HepG2 (cell line): ENCODE measurements around the gene SNX3. TPM values are rescaled to one million over a fixed set of nuclear protein-coding genes. Genes with fewer than 3 reads are reported as not detected.
A peak's percentile ranks its signal among the peaks of the same experiment; 100 is the strongest.

Source experiments
- ATAD3A ChIP-seq: sonication (generic); formaldehyde crosslinking; IDR thresholded peaks from 2 replicates; pipeline ENCODE4 v1.4.0; 2020; ENCODE audit warnings: missing genetic modification reagents
- ATF7-NPFF ChIP-seq: sonication (generic); formaldehyde crosslinking; IDR thresholded peaks from 2 replicates; pipeline ENCODE4 v1.8.1; 2023; ENCODE audit warnings: mild to moderate bottlenecking, low read depth, missing genetic modification reagents, moderate library complexity
- DPF2 ChIP-seq: sonication (generic); formaldehyde crosslinking; IDR thresholded peaks from 2 replicates; pipeline ENCODE4 v1.4.0; 2020; ENCODE audit warnings: mild to moderate bottlenecking, low read depth, missing genetic modification reagents, borderline replicate concordance
- GATAD1 ChIP-seq: IDR thresholded peaks from 2 replicates; pipeline ENCODE4 v1.6.1; 2016; ENCODE audit warnings: missing genetic modification reagents, missing compliant biosample characterization
- JUNB ChIP-seq: sonication (generic); formaldehyde crosslinking; IDR thresholded peaks from 2 replicates; pipeline ENCODE4 v1.8.0; 2022; ENCODE audit warnings: missing genetic modification reagents, mild to moderate bottlenecking, borderline replicate concordance
- KLF11 ChIP-seq: IDR thresholded peaks from 2 replicates; pipeline ENCODE4 v1.6.1; 2016; ENCODE audit warnings: missing compliant biosample characterization
- MED13 ChIP-seq: sonication (generic); formaldehyde crosslinking; IDR thresholded peaks from 2 replicates; pipeline ENCODE4 v1.5.0; 2020; ENCODE audit warnings: missing genetic modification reagents
- NFATC3 ChIP-seq: sonication (generic); formaldehyde crosslinking; IDR thresholded peaks from 2 replicates; pipeline ENCODE4 v1.5.1; 2020; ENCODE audit warnings: mild to moderate bottlenecking, missing genetic modification reagents
- NFRKB ChIP-seq: fragments of 450-650 bp; IDR thresholded peaks from 2 replicates; pipeline ENCODE4 v1.6.1; 2017
- ONECUT2 ChIP-seq: sonication (generic); formaldehyde crosslinking; IDR thresholded peaks from 2 replicates; pipeline ENCODE4 v1.4.0; 2020; ENCODE audit warnings: missing genetic modification reagents
- PAX8 ChIP-seq: sonication (generic); formaldehyde crosslinking; IDR thresholded peaks from 2 replicates; pipeline ENCODE4 v1.8.0; 2022; ENCODE audit warnings: mild to moderate bottlenecking, missing genetic modification reagents, borderline replicate concordance
- TBP ChIP-seq: sonication (generic); formaldehyde crosslinking; IDR thresholded peaks from 2 replicates; pipeline ENCODE4 v1.5.0; 2020; ENCODE audit warnings: missing genetic modification reagents
- ZFAT ChIP-seq: sonication (generic); formaldehyde crosslinking; conservative IDR thresholded peaks from 2 replicates; pipeline ENCODE4 v1.8.1; 2023; ENCODE audit warnings: missing genetic modification reagents, inconsistent platforms
- ZMYM4 ChIP-seq: sonication (generic); formaldehyde crosslinking; IDR thresholded peaks from 2 replicates; pipeline ENCODE4 v1.8.1; 2023; ENCODE audit warnings: mild to moderate bottlenecking, missing genetic modification reagents
- ZNF160 ChIP-seq: sonication (generic); formaldehyde crosslinking; IDR thresholded peaks from 2 replicates; pipeline ENCODE4 v1.8.0; 2022; ENCODE audit warnings: mild to moderate bottlenecking, inconsistent platforms, missing genetic modification reagents
- ZNF503 ChIP-seq: sonication (generic); formaldehyde crosslinking; IDR thresholded peaks from 2 replicates; pipeline ENCODE4 v1.4.0; 2020; ENCODE audit warnings: missing genetic modification reagents
- ZNF672 ChIP-seq: sonication (generic); formaldehyde crosslinking; IDR thresholded peaks from 2 replicates; pipeline ENCODE4 v1.8.1; 2022; ENCODE audit warnings: missing genetic modification reagents
- ZNF800 ChIP-seq: sonication (generic); formaldehyde crosslinking; IDR thresholded peaks from 2 replicates; pipeline ENCODE4 v1.4.0; 2020; ENCODE audit warnings: missing genetic modification reagents
- ZSCAN5A ChIP-seq: sonication (generic); formaldehyde crosslinking; IDR thresholded peaks from 2 replicates; pipeline ENCODE4 v1.8.0; 2022; ENCODE audit warnings: mild to moderate bottlenecking, missing genetic modification reagents, borderline replicate concordance
- polyA plus RNA-seq, 8 experiments: library from polyadenylated mRNA; depleted of rRNA in 3 of 8; stranded (reverse) in 7 of 8; unstranded in 1 of 8; fragments of >200 nt; fragmentation: Illumina TruSeq in 4 of 8; extraction: Trizol in 4 of 8; gene quantifications; 2 replicates each; pipeline versions ENCODE4 v1.2.1 to v1.2.3, GENCODE V29; 2011 to 2016; ENCODE audit warnings: low read depth in 4 of 8, missing spikeins in 1 of 8, mixed read lengths in 1 of 8; ENCODE audit not compliant: insufficient read depth in 1 of 8
- total RNA-seq, 5 experiments: library from RNA; depleted of rRNA; stranded (reverse); fragments of >200 nt; fragmentation: Illumina TruSeq; extraction: Trizol; gene quantifications; 2 replicates each; pipeline ENCODE4 v1.2.3, GENCODE V29; 2016; ENCODE audit warnings: low read depth in 1 of 5
- TF ChIP-seq, protein P1 (sequence below): IDR thresholded peaks from 2 replicates; pipeline ENCODE4 v1.6.1; 2018; ENCODE audit warnings: missing genetic modification reagents, mild to moderate bottlenecking, missing compliant biosample characterization
- TF ChIP-seq, protein P2 (sequence below): sonication (generic); formaldehyde crosslinking; IDR thresholded peaks from 2 replicates; pipeline ENCODE4 v1.5.0; 2020; ENCODE audit warnings: missing genetic modification reagents
- TF ChIP-seq, protein P3 (sequence below): sonication (generic); formaldehyde crosslinking; IDR thresholded peaks from 2 replicates; pipeline ENCODE4 v1.4.0; 2020; ENCODE audit warnings: missing genetic modification reagents

SNX3 gene
- total and polyA plus RNA-seq, 2 of the 13 experiments (the other 11 are each of a cell fraction or from before 2014, with no cell fraction given): 84.9 to 226 TPM

DNA sequence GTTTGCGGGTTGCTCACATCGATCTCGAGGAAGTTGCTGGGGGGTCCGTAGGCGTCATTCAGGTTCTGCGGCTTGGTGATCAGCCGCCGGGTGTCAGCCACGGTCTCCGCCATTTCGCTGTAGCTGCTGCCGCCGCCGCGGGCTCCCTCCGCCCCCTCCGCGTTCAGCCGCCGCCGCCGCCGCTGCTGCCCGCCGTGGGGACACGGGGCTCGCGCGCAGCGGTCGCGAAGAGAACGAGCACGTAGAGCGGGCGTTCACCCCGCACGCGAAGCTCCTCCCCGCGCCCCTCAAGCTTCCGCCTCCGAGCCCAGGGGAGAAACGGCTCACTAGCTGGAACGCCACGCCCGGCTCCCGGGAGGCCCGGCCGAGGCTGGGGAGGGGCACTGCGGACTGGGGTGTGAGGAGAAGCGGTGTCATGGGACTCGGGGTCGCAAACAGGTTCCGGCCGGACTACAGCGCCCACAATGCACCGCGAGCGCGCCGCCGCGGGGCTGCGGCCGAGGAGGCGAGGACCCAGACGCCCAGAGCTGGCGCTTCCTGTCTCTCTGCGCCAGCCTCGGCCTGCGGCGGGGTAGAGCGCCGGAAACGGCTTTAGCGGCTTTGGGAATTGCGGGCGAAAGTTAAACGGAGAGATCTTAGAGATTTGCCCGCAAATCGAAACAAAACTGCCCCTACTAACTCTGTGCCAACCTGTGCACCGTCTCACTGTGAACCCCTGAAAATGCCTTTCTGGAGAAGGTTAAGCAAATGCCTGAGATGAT, at the start of gene SNX3 (continued):
- TF ChIP-seq ZMYM4 (CRISPR knock-in tag) (peak; percentile 86), ATAD3A (CRISPR knock-in tag) (no peak), PAX8 (peak; percentile 25; the same call in 1 of the 2 replicates), ZFAT (CRISPR knock-in tag) (no peak), KLF11 (CRISPR knock-in tag) (0 out of 2 replicates have a peak, but pooled peaks have one; percentile 24), DPF2 (no peak), NFATC3 (CRISPR knock-in tag) (no peak), NFRKB (no peak), ZNF800 (CRISPR knock-in tag) (no peak), ONECUT2 (CRISPR knock-in tag) (no peak), JUNB (CRISPR knock-in tag) (no peak), TBP (CRISPR knock-in tag) (no peak), ZNF160 (CRISPR knock-in tag) (peak; percentile 69; the same call in 1 of the 2 replicates), MED13 (0 out of 2 replicates have a peak, but pooled peaks have one; percentile 29), ZNF672 (CRISPR knock-in tag) (no peak), GATAD1 (CRISPR knock-in tag) (peak; percentile 75; the same call in 1 of the 2 replicates), ZNF503 (CRISPR knock-in tag) (peak; percentile 39; the same call in 1 of the 2 replicates), ZSCAN5A (CRISPR knock-in tag) (peak; percentile 66; the same call in 1 of the 2 replicates), ATF7-NPFF (CRISPR knock-in tag) (peak; percentile 71)
- TF ChIP-seq, protein P1, sequence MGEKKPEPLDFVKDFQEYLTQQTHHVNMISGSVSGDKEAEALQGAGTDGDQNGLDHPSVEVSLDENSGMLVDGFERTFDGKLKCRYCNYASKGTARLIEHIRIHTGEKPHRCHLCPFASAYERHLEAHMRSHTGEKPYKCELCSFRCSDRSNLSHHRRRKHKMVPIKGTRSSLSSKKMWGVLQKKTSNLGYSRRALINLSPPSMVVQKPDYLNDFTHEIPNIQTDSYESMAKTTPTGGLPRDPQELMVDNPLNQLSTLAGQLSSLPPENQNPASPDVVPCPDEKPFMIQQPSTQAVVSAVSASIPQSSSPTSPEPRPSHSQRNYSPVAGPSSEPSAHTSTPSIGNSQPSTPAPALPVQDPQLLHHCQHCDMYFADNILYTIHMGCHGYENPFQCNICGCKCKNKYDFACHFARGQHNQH (CRISPR knock-in tag): peak; percentile 76
- TF ChIP-seq, protein P2, sequence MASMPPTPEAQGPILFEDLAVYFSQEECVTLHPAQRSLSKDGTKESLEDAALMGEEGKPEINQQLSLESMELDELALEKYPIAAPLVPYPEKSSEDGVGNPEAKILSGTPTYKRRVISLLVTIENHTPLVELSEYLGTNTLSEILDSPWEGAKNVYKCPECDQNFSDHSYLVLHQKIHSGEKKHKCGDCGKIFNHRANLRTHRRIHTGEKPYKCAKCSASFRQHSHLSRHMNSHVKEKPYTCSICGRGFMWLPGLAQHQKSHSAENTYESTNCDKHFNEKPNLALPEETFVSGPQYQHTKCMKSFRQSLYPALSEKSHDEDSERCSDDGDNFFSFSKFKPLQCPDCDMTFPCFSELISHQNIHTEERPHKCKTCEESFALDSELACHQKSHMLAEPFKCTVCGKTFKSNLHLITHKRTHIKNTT (CRISPR knock-in tag): no peak
- TF ChIP-seq, protein P3, sequence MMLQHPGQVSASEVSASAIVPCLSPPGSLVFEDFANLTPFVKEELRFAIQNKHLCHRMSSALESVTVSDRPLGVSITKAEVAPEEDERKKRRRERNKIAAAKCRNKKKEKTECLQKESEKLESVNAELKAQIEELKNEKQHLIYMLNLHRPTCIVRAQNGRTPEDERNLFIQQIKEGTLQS: no peak
